Sigmoid colon (tissue), 4 donors: ENCODE data around the gene CFAP141.
A peak's percentile ranks its signal among the peaks of the same experiment; 100 is the strongest.

Experiments
- EP300 ChIP-seq, 4 donors: sonication (generic); formaldehyde crosslinking; IDR thresholded peaks; one replicate each; pipeline ENCODE4 v1.6.1; 2017; ENCODE audit warnings: antibody characterized with exemption in 4 of 4
- POLR2A ChIP-seq, 2 donors: fragments of 450-650 bp; IDR thresholded peaks; one replicate each; pipeline ENCODE4 v1.6.1; 2016; ENCODE audit warnings: antibody characterized with exemption in 2 of 2, mild to moderate bottlenecking in 2 of 2, moderate library complexity in 2 of 2
- POLR2AphosphoS5 ChIP-seq, 4 donors: sonication (generic); formaldehyde crosslinking; IDR thresholded peaks; one replicate each; pipeline ENCODE4 v1.6.1; 2017; ENCODE audit warnings: antibody characterized with exemption in 4 of 4
- TF ChIP-seq, protein P1 (sequence below), 4 experiments: fragments of 450-650 bp in 3 of 4; fragments of 200-600 bp in 1 of 4; IDR thresholded peaks; one replicate each; pipeline ENCODE4 v1.5.1; 2016 to 2019; ENCODE audit warnings: antibody characterized with exemption in 4 of 4, mild to moderate bottlenecking in 3 of 4, moderate library complexity in 2 of 4

DNA sequence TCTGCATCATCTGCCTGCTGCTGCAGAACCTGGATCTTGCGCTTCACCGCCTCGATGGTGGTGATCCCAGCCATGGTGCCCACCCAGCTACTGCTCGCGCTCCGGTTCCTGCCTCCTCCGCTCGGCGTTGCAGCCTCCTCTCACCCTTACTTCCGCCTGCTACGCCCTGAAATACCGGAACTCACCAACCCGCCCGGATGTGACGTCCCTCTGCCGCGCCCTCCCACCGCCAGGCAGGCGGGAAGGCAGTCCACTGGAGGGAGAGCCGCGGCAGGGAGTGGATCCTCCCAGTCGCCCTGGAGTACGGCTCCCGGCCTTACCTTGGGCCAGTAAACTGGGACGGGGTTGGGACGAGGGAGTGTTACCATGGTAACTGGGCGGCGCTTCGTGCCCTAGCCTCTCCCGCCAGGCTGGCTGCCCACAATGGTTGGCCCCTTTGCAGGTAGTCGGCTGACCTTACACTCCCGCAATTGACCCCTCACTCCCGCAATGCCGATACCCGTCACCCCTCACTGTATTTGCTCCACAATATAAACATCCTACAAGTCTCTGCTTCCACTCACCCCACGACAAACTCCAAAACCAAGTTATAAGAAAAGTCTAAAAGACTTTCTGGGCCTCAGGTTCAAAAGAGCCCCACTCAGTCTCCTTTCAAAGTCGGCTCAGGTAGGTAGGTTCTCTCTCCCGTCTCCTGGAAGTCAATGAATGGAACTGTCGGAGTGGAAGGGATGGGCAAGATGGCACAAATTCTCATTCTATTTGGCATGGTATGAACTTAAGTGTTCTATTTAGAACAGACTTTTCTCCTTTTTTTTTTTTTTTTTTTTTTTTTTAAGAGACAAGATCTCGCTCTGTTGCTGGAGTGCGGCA, 22.9 kb downstream of the CFAP141 start:
- TF ChIP-seq, protein P1, sequence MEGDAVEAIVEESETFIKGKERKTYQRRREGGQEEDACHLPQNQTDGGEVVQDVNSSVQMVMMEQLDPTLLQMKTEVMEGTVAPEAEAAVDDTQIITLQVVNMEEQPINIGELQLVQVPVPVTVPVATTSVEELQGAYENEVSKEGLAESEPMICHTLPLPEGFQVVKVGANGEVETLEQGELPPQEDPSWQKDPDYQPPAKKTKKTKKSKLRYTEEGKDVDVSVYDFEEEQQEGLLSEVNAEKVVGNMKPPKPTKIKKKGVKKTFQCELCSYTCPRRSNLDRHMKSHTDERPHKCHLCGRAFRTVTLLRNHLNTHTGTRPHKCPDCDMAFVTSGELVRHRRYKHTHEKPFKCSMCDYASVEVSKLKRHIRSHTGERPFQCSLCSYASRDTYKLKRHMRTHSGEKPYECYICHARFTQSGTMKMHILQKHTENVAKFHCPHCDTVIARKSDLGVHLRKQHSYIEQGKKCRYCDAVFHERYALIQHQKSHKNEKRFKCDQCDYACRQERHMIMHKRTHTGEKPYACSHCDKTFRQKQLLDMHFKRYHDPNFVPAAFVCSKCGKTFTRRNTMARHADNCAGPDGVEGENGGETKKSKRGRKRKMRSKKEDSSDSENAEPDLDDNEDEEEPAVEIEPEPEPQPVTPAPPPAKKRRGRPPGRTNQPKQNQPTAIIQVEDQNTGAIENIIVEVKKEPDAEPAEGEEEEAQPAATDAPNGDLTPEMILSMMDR (IDR thresholded peaks at IDR 0.05): peak in 1 of 4 experiments; percentile 13
- TF ChIP-seq EP300 (IDR thresholded peaks at IDR 0.05) (no peak), POLR2AphosphoS5 (IDR thresholded peaks at IDR 0.05) (peak; percentile 98 to 100 (median 99)), POLR2A (IDR thresholded peaks at IDR 0.05) (peak; percentile 95 to 99)
